HL-60/S4 treated with phorbol 12-myristate 13-acetate at 8.2 ng/mL for 4 days and 3 days (cell line): ENCODE measurements around the gene RBM39.
"Not testable (repeated sequence)": the region's sequence is repeated elsewhere in the genome, so short reads cannot be mapped to it uniquely, and the experiment has no call there.

ENCODE experiments used
- in situ Hi-C: fragments of 300-500 bp; cut with MboI; formaldehyde crosslinking; loops from 2 replicates; pipeline ENCODE4 v1.15.0; 2022; ENCODE audit warnings: low sequenced_read_pairs

The RBM39 gene

DNA sequence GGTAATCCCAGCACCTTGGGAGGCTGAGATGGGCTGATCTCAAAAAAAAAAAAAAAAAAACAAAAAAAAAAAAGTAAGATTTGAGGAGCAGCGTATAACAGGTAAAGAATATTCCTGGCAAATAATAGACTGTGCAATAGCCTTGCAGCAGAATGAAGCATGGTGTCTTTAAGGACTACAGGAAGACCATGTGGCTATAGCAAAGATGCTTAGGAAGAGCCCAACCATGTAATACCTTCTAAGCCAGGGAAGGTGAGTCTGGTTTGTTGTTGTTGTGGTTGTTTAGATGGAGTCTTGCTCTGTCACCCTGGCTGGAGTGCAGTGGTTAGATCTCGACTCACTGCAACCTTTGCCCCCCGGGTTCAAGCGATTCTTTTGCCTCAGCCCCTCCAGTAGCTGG is 14.3 kb upstream of the RBM39 start:
- in situ Hi-C loops = no loop called here

- in situ Hi-C loops = no loop called here
These were observed 8.6 kb upstream of the RBM39 start for GRCh38 chr20:35750611-35751010.

DNA sequence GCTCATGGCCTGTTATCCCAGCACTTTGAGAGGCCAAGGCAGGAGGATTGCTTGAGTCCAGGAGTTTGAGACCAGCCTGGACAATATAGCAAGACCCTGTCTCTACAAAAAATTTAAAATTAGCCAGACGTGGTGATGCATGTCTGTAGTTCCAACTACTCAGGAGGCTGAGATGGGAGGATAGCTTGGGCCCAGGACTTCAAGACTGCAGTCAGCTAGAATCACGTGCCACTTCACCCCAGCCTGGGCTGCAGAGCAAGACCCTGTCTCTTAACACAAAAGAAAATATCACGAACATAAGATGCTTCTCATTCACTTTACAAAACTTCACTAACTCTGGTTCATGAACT is 2.4 kb upstream of the RBM39 start:
- in situ Hi-C loops = not testable (repeated sequence)

GRCh38 chr20:35743693-35744491 is 1.8 kb upstream of the RBM39 start:
- in situ Hi-C loops = no loop called here

GRCh38 chr20:35742741-35743523 is 872 bp upstream of the RBM39 start:
- in situ Hi-C loops = no loop called here

GRCh38 chr20:35739294-35740163 is 2.5 kb downstream of the RBM39 start:
- in situ Hi-C loops = no loop called here

GRCh38 chr20:35738410-35739179 is 3.5 kb downstream of the RBM39 start:
- in situ Hi-C loops = no loop called here

GRCh38 chr20:35737865-35738333 is 4.2 kb downstream of the RBM39 start:
- in situ Hi-C loops = no loop called here

DNA sequence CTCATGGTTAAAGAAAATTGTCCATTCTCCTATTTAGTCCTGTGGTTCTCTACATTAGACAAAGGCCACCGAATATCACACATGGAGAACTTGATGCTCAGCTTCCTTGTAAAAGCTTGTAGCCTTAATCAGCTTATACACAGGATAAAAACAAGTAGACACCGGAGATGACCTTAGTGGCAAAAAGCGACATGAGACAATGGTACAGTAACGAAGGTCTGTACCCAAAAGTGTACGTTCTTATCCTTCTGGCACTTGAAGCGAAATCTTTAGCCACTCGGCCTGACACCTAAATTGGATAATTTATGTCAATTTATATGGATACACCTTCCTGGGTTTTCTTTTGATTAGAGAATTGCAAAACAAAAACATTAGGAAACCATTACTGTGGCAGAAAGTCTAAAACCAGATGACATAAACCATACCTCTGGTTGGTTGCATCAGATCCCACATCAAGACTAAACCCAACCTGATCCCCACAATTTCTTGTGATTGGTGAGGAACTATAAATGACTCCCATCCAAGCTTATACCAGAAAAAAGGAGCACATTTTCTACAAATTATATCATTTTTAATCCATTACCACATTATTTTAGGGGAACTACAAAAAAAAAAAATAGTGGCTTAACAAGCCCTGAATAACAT is 6.1 kb downstream of the RBM39 start:
- in situ Hi-C loops = no loop called here

DNA sequence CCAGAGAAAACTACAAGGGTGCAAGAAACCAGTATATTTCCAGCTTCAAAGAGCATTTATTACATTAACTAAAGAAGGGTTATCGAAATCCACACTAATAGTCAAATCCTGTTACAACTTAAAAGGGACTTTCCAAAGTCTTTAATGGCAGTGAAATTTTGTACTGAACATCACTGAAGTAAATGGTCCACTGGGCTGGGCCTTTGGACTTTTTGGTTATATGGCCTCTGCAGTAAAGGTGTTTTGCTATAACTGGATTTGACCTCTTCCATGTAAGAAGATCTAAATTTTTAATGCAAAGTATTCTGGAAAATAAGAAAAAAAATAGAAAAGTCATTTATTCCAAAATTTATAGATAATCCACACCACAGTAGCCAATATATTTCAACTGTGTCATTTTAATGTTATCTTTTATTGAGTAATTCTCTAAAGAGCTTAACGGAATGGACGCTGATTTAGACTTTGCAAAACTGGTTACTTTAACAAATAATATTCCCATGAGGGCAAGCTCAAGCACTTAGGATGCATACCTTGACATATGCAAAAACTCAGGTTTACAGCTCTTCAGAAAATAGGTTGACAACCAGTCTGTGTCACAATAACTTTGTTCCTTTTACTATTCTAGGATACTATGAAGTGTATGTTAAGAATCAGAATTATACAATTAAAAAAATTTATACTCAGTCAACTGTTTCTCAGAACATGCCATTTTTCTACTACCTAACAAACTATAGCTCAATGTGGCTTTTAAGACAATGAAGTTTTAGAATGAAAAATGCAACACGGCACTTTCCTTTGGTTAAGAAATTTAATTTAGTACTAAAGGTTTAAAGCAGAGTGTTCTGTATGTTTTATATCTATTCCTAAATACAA is 7.0 kb downstream of the RBM39 start:
- in situ Hi-C loops = no loop called here

GRCh38 chr20:35734374-35734773 is 7.7 kb downstream of the RBM39 start:
- in situ Hi-C loops = no loop called here

GRCh38 chr20:35732644-35732982 is 9.4 kb downstream of the RBM39 start:
- in situ Hi-C loops = no loop called here

DNA sequence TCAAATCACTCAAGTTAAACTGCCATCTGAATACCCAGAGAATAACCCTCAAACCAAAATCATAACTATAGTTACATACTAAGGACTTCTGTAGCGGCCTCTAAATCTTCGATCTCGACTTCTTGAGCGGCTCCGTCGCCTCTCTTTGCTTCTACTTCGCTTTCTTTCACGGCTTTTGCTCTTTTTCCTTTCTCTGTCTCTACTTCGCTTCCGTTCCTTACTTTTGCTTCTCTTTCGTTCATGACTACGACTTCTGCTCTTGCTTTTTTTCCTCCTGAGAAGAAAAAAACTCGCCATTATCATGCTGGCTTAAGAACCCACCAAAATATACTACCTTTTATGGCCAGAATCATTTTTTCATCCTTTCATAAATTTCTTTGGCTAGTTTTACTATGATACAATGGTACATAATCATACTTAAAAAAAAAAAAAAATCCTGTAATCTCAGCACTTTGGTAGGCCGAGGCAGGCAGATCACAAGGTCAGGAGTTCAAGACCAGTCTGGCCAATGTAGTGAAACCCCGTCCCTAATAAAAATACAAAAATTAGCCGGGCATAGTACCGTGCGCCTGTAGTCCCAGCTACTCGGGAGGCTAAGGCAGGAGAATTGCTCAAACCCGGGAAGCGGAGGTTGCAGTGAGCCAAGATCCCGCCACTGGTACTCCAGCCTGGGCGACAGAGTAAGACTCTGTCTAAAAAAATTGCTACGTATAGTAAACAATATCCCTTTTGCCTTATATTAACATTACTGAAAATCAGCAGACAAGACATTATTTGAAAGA is 10.0 kb downstream of the RBM39 start:
- in situ Hi-C loops = no loop called here

GRCh38 chr20:35731469-35731788 is 10.6 kb downstream of the RBM39 start:
- in situ Hi-C loops = no loop called here

DNA sequence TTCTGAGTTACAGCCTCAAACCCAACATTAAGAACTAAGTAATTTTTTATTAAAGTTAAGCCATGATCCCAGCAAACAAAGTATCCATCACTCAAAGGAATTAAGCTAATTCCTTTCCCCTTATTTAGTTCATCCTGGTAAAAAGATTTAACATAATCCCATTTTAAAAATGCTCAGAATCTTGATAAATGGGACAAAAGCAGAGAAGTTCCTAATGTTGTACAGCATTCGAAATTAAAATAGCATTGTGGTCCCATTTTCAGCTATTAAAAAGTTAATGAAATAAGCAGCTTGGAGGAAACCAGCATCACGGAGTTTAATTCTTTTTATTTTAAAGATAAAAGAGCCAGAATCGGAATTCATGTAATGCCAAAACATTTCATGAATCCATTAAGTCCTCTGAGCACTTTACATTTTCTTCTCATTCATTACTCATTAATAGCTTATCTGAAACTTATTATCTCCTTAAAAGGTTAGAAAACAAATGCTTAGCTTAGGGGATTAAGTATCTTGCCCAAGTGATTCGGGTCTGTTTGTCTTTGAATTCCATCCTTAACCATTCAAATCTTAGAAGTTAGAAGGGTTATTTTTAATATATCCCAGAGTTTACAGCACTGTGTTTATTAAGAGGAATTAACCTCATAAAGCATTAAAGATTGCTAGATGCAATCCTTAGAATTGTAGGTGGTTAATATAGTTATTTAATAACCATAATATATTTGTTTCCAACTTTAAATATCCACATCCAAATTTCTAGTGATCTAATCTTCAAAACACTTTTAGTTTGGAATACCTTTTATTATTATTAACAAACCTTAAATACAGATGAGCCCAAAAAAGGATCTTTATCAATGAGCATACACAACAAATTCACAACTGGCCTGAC is 11.2 kb downstream of the RBM39 start:
- in situ Hi-C loops = no loop called here

DNA sequence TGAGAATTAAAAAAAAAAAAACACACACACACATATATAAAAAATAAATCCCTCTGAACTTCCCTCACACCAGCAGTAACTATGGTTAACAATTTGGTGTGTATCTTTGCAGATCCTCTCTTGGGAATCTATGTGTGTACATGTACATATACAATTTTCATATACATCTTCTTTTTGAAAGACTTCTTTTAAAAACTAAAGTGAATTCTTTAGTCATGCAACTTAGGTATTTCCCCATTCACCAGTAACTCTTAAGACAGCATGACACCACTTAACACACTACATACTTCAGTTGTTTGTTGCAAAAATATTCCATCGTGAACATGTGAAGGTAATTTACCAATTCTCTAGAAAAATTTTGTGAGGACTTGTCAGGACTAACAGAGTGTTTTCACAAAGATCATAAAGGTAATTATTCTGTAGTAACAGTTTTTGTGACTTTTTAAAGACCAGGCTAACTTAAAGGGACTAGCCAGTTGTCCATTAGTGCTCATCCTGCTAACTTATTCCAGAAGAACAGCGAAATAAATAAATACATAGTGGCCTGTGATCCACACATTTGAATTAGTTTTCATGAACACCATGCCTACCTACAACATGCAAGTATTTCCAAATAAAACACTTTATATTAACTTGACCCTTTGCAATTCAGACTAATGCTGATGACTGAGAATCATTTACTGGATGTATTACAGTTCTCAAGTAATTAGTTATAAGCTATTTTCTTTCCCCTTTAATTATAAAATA is 12.1 kb downstream of the RBM39 start:
- in situ Hi-C loops = no loop called here

GRCh38 chr20:35729283-35729807 is 12.7 kb downstream of the RBM39 start:
- in situ Hi-C loops = no loop called here
